Thyroid gland (tissue), 4 donors: ENCODE data around the gene STAMBPL1. TPM values are rescaled to one million over a fixed set of nuclear protein-coding genes. Genes with fewer than 3 reads are reported as not detected.

Experiments
- DNase-seq, 2 donors: peaks; one replicate each; pipeline ENCODE4 v3.0.0-alpha.2; 2019
- H3K27ac ChIP-seq, 3 donors: fragments of 200-600 bp; sonication (generic); 1 replicate in 2 of 3; 2 replicates in 1 of 3; pipeline ENCODE4 v1.5.1; 2016 to 2019; ENCODE audit warnings: mild to moderate bottlenecking in 1 of 3, moderate library complexity in 1 of 3
- H3K27me3 ChIP-seq: fragments of 200-600 bp; sonication (generic); one replicate; pipeline ENCODE4 v1.5.1; 2019
- H3K36me3 ChIP-seq, 2 donors: fragments of 200-600 bp; sonication (generic); one replicate each; pipeline ENCODE4 v1.5.1; 2016 to 2019
- H3K4me1 ChIP-seq, 2 donors: fragments of 200-600 bp; sonication (generic); one replicate each; pipeline ENCODE4 v1.5.1; 2017 to 2019
- H3K4me3 ChIP-seq, 3 donors: fragments of 200-600 bp; sonication (generic); replicated peaks in 1 of 3; 1 replicate in 2 of 3; 2 replicates in 1 of 3; pipeline ENCODE4 v1.5.1; 2016; ENCODE audit warnings: mild to moderate bottlenecking in 1 of 3
- H3K9me3 ChIP-seq: fragments of 200-600 bp; sonication (generic); one replicate; pipeline ENCODE4 v1.5.1; 2017
- POLR2A ChIP-seq, 2 donors: fragments of 450-650 bp; IDR thresholded peaks; one replicate each; pipeline ENCODE4 v1.6.1; 2017; ENCODE audit warnings: antibody characterized with exemption in 2 of 2, mild to moderate bottlenecking in 2 of 2, moderate library complexity in 1 of 2
- WGBS, 2 donors: methylation state at CpG; one replicate each; pipeline ENCODE4 v1.1.5; 2017; 5-methylcytosine and 5-hydroxymethylcytosine counted together
- intact Hi-C: fragments of 100-400 bp; cut with DNase I; formaldehyde crosslinking; loops from one replicate; pipeline ENCODE4 v1.15.1; 2023
- total RNA-seq, 4 donors: library from RNA; depleted of rRNA; stranded (reverse); fragments of >200 nt; gene quantifications; one replicate each; pipeline ENCODE4 v1.2.3, GENCODE V29; 2016
- TF ChIP-seq, protein P1 (sequence below), 6 experiments: fragments of 200-600 bp in 3 of 6; fragments of 450-650 bp in 3 of 6; sonication (generic) in 3 of 6; IDR thresholded peaks; one replicate each; pipeline ENCODE4 v1.5.1; 2016 to 2019; ENCODE audit warnings: antibody characterized with exemption in 6 of 6, mild to moderate bottlenecking in 2 of 6, inconsistent platforms in 1 of 6, moderate library complexity in 1 of 6

The STAMBPL1 gene
- total RNA-seq, 4 donors from 2014 or later = 0.63 to 6.2 (median 5.7) TPM

- DNase-seq = no peak
- TF ChIP-seq POLR2A (IDR thresholded peaks at IDR 0.05) = no peak
- TF ChIP-seq, protein P1, sequence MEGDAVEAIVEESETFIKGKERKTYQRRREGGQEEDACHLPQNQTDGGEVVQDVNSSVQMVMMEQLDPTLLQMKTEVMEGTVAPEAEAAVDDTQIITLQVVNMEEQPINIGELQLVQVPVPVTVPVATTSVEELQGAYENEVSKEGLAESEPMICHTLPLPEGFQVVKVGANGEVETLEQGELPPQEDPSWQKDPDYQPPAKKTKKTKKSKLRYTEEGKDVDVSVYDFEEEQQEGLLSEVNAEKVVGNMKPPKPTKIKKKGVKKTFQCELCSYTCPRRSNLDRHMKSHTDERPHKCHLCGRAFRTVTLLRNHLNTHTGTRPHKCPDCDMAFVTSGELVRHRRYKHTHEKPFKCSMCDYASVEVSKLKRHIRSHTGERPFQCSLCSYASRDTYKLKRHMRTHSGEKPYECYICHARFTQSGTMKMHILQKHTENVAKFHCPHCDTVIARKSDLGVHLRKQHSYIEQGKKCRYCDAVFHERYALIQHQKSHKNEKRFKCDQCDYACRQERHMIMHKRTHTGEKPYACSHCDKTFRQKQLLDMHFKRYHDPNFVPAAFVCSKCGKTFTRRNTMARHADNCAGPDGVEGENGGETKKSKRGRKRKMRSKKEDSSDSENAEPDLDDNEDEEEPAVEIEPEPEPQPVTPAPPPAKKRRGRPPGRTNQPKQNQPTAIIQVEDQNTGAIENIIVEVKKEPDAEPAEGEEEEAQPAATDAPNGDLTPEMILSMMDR (IDR thresholded peaks at IDR 0.05) = no peak
- Histone ChIP-seq H3K36me3 (no peaks in the 10 kb centered on the region), H3K4me1 (peaks cover 12 to 18% of the 10 kb centered on the region in 2 donors), H3K9me3 (no peaks in the 10 kb centered on the region), H3K4me3 (no peak overlapping the region), H3K27me3 (no peaks in the 10 kb centered on the region), H3K27ac (no peak overlapping the region)
- WGBS, 2 donors = 89% methylated on average over 1 of the region's 1 CpG
- intact Hi-C loops = no loop called here
Measured at GRCh38 chr10:88895250-88895649, 15.2 kb downstream of the STAMBPL1 start.

GRCh38 chr10:88896372-88896993 lies 16.4 kb downstream of the STAMBPL1 start:
- intact Hi-C loops = no loop called here
- 75 to 89% methylated on average over 4 of the region's 4 CpGs for WGBS, 2 donors
- no peaks in the 10 kb centered on the region for H3K36me3 ChIP-seq
- H3K9me3 ChIP-seq = no peaks in the 10 kb centered on the region
- peak overlapping the region in 1 of 3 donors; percentile 69 for H3K27ac ChIP-seq
- no peak for DNase-seq
- H3K4me3 ChIP-seq = no peak overlapping the region
- H3K4me1 ChIP-seq = peaks cover 12 to 18% of the 10 kb centered on the region in 2 donors
- TF ChIP-seq POLR2A (IDR thresholded peaks at IDR 0.05) = no peak
- TF ChIP-seq, protein P1 (IDR thresholded peaks at IDR 0.05) = no peak
- no peaks in the 10 kb centered on the region for H3K27me3 ChIP-seq

DNA sequence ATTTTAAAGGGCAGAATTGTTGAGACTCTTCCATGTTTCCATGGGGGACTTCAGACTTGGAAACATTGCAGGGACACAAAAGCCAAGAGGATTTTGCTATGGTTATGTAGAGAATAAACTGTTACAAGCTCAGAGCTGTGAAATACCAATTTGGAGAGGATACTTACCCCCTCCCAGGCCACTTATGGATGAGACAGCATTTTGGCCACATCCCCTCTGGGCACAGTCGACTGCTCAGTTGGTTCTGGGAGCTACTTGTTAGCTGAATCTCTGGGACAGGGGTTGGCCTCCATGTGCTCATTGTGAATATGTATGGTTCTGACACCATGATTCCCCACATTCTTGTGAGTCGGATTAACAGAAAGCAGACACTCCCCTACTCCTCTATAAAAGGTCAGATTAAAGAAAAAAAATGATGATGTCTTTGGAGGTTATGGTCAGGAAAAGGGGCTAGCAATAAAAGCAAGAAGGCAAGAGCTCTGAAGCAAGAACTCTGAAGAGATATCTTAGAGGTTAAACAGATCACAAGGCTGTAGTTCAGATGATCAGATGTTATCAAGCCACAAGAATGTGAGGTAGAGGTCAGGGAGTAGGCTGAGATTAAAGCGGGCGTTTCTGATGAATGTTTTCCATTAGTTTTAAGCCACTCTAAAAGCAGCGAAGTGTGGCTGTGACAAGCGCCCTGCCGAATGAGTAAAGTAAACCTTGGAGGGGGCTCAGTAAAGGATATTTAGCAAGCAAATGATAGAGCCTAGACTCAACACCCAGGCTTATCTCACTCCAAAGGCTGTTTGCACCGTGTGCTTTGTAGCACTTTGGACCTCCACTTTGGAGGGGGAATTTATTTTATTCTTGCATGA lies 17.2 kb downstream of the STAMBPL1 start:
- no peak overlapping the region for H3K4me3 ChIP-seq
- DNase-seq = peak; percentile 19 to 35
- intact Hi-C loops = no loop called here
- TF ChIP-seq POLR2A (IDR thresholded peaks at IDR 0.05) = no peak
- TF ChIP-seq, protein P1 (IDR thresholded peaks at IDR 0.05) = no peak
- no peaks in the 10 kb centered on the region for H3K36me3 ChIP-seq
- peak overlapping the region; percentile 26 to 69 (median 31) for H3K27ac ChIP-seq
- H3K27me3 ChIP-seq = no peaks in the 10 kb centered on the region
- H3K4me1 ChIP-seq = peaks cover 12 to 18% of the 10 kb centered on the region in 2 donors
- WGBS, 2 donors = 25 to 31% methylated on average over 8 of the region's 8 CpGs
- H3K9me3 ChIP-seq = no peaks in the 10 kb centered on the region

- no peak overlapping the region for H3K4me3 ChIP-seq
Measured at GRCh38 chr10:88898727-88899126, 18.7 kb downstream of the STAMBPL1 start.

More at GRCh38 chr10:88898727-88899126, 18.7 kb downstream of the STAMBPL1 start:
- Histone ChIP-seq H3K27me3 (no peaks in the 10 kb centered on the region), H3K4me1 (peaks cover 12 to 18% of the 10 kb centered on the region in 2 donors), H3K36me3 (no peaks in the 10 kb centered on the region), H3K9me3 (no peaks in the 10 kb centered on the region), H3K27ac (no peak overlapping the region)
- intact Hi-C loops = no loop called here
- DNase-seq = no peak
- WGBS, 2 donors = 94 to 100% methylated on average over 3 of the region's 3 CpGs
- no peak for TF ChIP-seq POLR2A (IDR thresholded peaks at IDR 0.05)
- TF ChIP-seq, protein P1 (IDR thresholded peaks at IDR 0.05) = no peak
